Osteoblast (primary cell): ENCODE results near the gene MAD1L1. TPM values are rescaled to one million over a fixed set of nuclear protein-coding genes. Genes with fewer than 3 reads are reported as not detected.
A peak's percentile ranks its signal among the peaks of the same experiment; 100 is the strongest.

ENCODE experiments used
- DNase-seq: peaks from one replicate; pipeline ENCODE4 v3.0.0; 2011; ENCODE audit warnings: low spot score, mixed read lengths; ENCODE audit not compliant: insufficient read length; ENCODE audit errors: missing footprints
- H2AFZ ChIP-seq: 2 replicates; pipeline ENCODE4 v1.6.0; 2011; ENCODE audit warnings: mild to moderate bottlenecking, low read length
- H3K27ac ChIP-seq: 2 replicates; pipeline ENCODE4 v1.5.1; 2011; ENCODE audit warnings: mild to moderate bottlenecking, low read depth, low read length, moderate library complexity
- H3K27me3 ChIP-seq: 2 replicates; pipeline ENCODE4 v1.6.0; 2012; ENCODE audit warnings: mild to moderate bottlenecking, control low read depth, inconsistent platforms, low read length, moderate library complexity; ENCODE audit not compliant: insufficient read depth
- H3K36me3 ChIP-seq: 2 replicates; pipeline ENCODE4 v1.5.1; 2011; ENCODE audit warnings: mild to moderate bottlenecking, low read length, control low read depth, moderate library complexity; ENCODE audit not compliant: insufficient read depth
- H3K4me1 ChIP-seq: 2 replicates; pipeline ENCODE4 v1.5.1; 2011; ENCODE audit warnings: mild to moderate bottlenecking, low read length, control low read depth, moderate library complexity; ENCODE audit not compliant: insufficient read depth
- H3K4me2 ChIP-seq: 2 replicates; pipeline ENCODE4 v1.6.0; 2011; ENCODE audit warnings: mild to moderate bottlenecking, low read length; ENCODE audit not compliant: insufficient read depth
- H3K4me3 ChIP-seq: fragments of 200-600 bp; sonication (generic); 3 replicates; pipeline ENCODE4 v1.5.1; 2012; ENCODE audit warnings: mild to moderate bottlenecking, low read length, inconsistent platforms; ENCODE audit not compliant: insufficient read depth
- H3K79me2 ChIP-seq: 2 replicates; pipeline ENCODE4 v1.6.0; 2012; ENCODE audit warnings: mild to moderate bottlenecking, low read length, control low read depth, inconsistent platforms; ENCODE audit not compliant: insufficient read depth
- H3K9me3 ChIP-seq: 2 replicates; pipeline ENCODE4 v1.5.1; 2011; ENCODE audit warnings: low read depth, low read length, control low read depth
- H4K20me1 ChIP-seq: 2 replicates; pipeline ENCODE4 v1.6.0; 2012; ENCODE audit warnings: mild to moderate bottlenecking, low read length, control low read depth; ENCODE audit not compliant: insufficient read depth
- CTCF ChIP-seq: IDR thresholded peaks from 2 replicates; pipeline ENCODE4 v1.5.1; 2011; ENCODE audit warnings: mild to moderate bottlenecking, low read depth, low read length, moderate library complexity; ENCODE audit errors: extremely low read depth
- total RNA-seq: library from RNA; depleted of rRNA; stranded (reverse); fragments of >200 nt; gene quantifications from 2 replicates; pipeline ENCODE4 v1.2.3, GENCODE V29; 2012

Gene MAD1L1
- total RNA-seq, 1 donor = 66.2 TPM

- H3K36me3 ChIP-seq = no peaks in the 10 kb centered on the region
- TF ChIP-seq CTCF = no peak
- no peaks in the 10 kb centered on the region for H3K9me3 ChIP-seq
- H3K4me3 ChIP-seq = no peak overlapping the region
- no peaks in the 10 kb centered on the region for H3K27me3 ChIP-seq
- peak overlapping the region; percentile 54 for H3K27ac ChIP-seq
- peak; percentile 85 for DNase-seq
- peaks cover 53% of the 10 kb centered on the region for H4K20me1 ChIP-seq
- no peak overlapping the region for H2AFZ ChIP-seq
- H3K4me1 ChIP-seq = peaks cover 17% of the 10 kb centered on the region
- H3K4me2 ChIP-seq = peak overlapping the region; percentile 22
- peaks cover 3% of the 10 kb centered on the region for H3K79me2 ChIP-seq
Observed at GRCh38 chr7:2156756-2157472, 75.8 kb downstream of the MAD1L1 start.

- Histone ChIP-seq H3K27me3 (no peaks in the 10 kb centered on the region), H3K79me2 (peaks cover 3% of the 10 kb centered on the region), H3K9me3 (no peaks in the 10 kb centered on the region), H3K4me1 (peaks cover 17% of the 10 kb centered on the region), H2AFZ (no peak overlapping the region), H4K20me1 (peaks cover 62% of the 10 kb centered on the region), H3K4me2 (no peak overlapping the region), H3K36me3 (no peaks in the 10 kb centered on the region), H3K27ac (no peak overlapping the region), H3K4me3 (no peak overlapping the region)
- peak; percentile 63 for DNase-seq
- no peak for TF ChIP-seq CTCF
Observed at GRCh38 chr7:2154831-2155230, 77.9 kb downstream of the MAD1L1 start.

- Histone ChIP-seq H3K9me3 (no peaks in the 10 kb centered on the region), H3K4me1 (peaks cover 17% of the 10 kb centered on the region), H3K27me3 (no peaks in the 10 kb centered on the region), H2AFZ (no peak overlapping the region), H3K36me3 (no peaks in the 10 kb centered on the region), H4K20me1 (peaks cover 57% of the 10 kb centered on the region), H3K4me3 (no peak overlapping the region), H3K4me2 (no peak overlapping the region), H3K79me2 (peaks cover 3% of the 10 kb centered on the region), H3K27ac (no peak overlapping the region)
- no peak for TF ChIP-seq CTCF
- peak; percentile 87 for DNase-seq
Observed at GRCh38 chr7:2154121-2154520, 78.6 kb downstream of the MAD1L1 start.

GRCh38 chr7:2152646-2153045 is 80.1 kb downstream of the MAD1L1 start:
- Histone ChIP-seq H3K4me3 (no peak overlapping the region), H3K36me3 (no peaks in the 10 kb centered on the region), H3K27me3 (no peaks in the 10 kb centered on the region), H3K4me1 (peaks cover 9% of the 10 kb centered on the region), H3K27ac (no peak overlapping the region), H3K9me3 (no peaks in the 10 kb centered on the region), H4K20me1 (peaks cover 43% of the 10 kb centered on the region), H3K79me2 (peaks cover 3% of the 10 kb centered on the region), H2AFZ (no peak overlapping the region), H3K4me2 (no peak overlapping the region)
- TF ChIP-seq CTCF = no peak
- DNase-seq = no peak
